Upper lobe of left lung (tissue), 4 donors: ENCODE measurements around the gene TARDBP.

Experiments used
- CTCF ChIP-seq, 6 experiments: fragments of 450-650 bp in 4 of 6; fragments of 200-600 bp in 2 of 6; sonication (generic) in 2 of 6; IDR thresholded peaks; one replicate each; pipeline ENCODE4 v1.5.1; 2016 to 2019; ENCODE audit warnings: antibody characterized with exemption in 6 of 6
- POLR2A ChIP-seq, 4 donors: fragments of 450-650 bp; IDR thresholded peaks; one replicate each; pipeline ENCODE4 v1.5.1; 2016 to 2017; ENCODE audit warnings: antibody characterized with exemption in 4 of 4, mild to moderate bottlenecking in 2 of 4

DNA sequence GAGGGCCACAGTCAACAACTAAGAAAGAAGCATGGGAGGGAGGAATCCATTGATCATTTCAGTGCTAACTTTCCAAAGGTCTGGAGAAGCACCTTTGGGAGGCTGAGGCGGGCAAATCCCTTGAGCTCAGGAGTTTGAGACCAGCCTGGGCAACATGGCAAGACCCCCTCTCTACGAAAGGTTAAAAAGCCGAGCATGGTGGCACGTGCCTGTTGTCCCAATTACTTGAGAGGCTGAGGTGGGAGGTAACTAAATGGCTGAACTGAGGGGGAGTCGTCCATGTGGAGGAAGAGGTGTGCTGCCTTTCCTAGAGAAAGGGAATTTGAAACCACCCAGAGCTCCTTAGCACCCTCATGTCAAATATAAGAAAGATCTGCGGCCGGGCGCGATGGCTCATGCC lies 18.4 kb downstream of the TARDBP start:
- TF ChIP-seq POLR2A (IDR thresholded peaks at IDR 0.05) (no peak), CTCF (IDR thresholded peaks at IDR 0.05) (no peak)
